GM21447 (cell line): Measurements from ENCODE around the gene WDR7.

Experiments used
- ATAC-seq: cut with Tn5 transposase; IDR thresholded peaks from one replicate; pipeline ENCODE4 v1.9.1; 2021; ENCODE audit not compliant: unreplicated experiment

Gene WDR7

GRCh38 chr18:57026316-57026715 is 375.2 kb downstream of the WDR7 start:
- ATAC-seq: no peak

- no peak for ATAC-seq
Observed at GRCh38 chr18:57027190-57027708, 376.1 kb downstream of the WDR7 start.

GRCh38 chr18:57029761-57030160 is 378.6 kb downstream of the WDR7 start:
- no peak for ATAC-seq

GRCh38 chr18:57030417-57030816 is 379.3 kb downstream of the WDR7 start:
- ATAC-seq: no peak

- no peak for ATAC-seq
Observed at GRCh38 chr18:57035590-57035989, 384.4 kb downstream of the WDR7 start.

- ATAC-seq: no peak
Observed at GRCh38 chr18:57038395-57038794, 387.2 kb downstream of the WDR7 start.

- ATAC-seq: no peak
Observed at GRCh38 chr18:57040175-57040574, 389.0 kb downstream of the WDR7 start.

- ATAC-seq: no peak
Observed at GRCh38 chr18:57043241-57043640, 392.1 kb downstream of the WDR7 start.

GRCh38 chr18:57048351-57048750 is 397.2 kb downstream of the WDR7 start:
- ATAC-seq: no peak

GRCh38 chr18:57048859-57049258 is 397.7 kb downstream of the WDR7 start:
- ATAC-seq: no peak

GRCh38 chr18:57050310-57050949 is 399.3 kb downstream of the WDR7 start:
- no peak for ATAC-seq

- ATAC-seq: no peak
Observed at GRCh38 chr18:57051021-57051656, 400.0 kb downstream of the WDR7 start.

GRCh38 chr18:57051657-57052044 is 400.5 kb downstream of the WDR7 start:
- ATAC-seq: peak; percentile 67

- ATAC-seq: no peak
Observed at GRCh38 chr18:57052173-57052572, 401.0 kb downstream of the WDR7 start.

GRCh38 chr18:57052759-57053158 is 401.6 kb downstream of the WDR7 start:
- no peak for ATAC-seq

- ATAC-seq: no peak
Observed at GRCh38 chr18:57054891-57055290, 403.7 kb downstream of the WDR7 start.

GRCh38 chr18:57057890-57058289 is 406.7 kb downstream of the WDR7 start:
- peak; percentile 74 for ATAC-seq

- ATAC-seq: no peak
Observed at GRCh38 chr18:57058734-57059133, 407.6 kb downstream of the WDR7 start.

GRCh38 chr18:57059366-57059765 is 408.2 kb downstream of the WDR7 start:
- no peak for ATAC-seq

- ATAC-seq: no peak
Observed at GRCh38 chr18:57060814-57061213, 409.7 kb downstream of the WDR7 start.

GRCh38 chr18:57062178-57062577 is 411.0 kb downstream of the WDR7 start:
- ATAC-seq: no peak

GRCh38 chr18:57062844-57063243 is 411.7 kb downstream of the WDR7 start:
- ATAC-seq: no peak
